Measurements from ENCODE around the gene ITGB4.

The ITGB4 gene

DNA sequence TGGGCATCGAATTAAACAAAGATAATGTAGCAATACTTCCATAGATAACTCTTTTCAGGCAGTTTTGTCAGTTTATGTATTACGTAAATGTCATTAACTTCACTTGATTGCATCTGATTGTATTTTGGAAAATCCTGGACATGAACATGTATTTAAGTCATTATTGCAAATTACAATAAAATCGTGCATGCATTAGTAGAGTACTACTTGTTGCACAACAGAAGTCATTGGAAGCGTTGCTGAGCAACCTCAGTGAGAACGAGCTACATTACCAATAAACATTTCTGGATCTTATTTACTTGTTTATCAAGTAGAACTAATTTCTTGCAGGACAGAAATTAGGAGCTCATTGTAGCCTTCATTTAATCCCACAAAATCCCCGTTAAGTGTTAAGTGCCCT is 70.0 kb downstream of the ITGB4 start:
- DNase-seq (ENCODE audit: low read depth): no peak

DNA sequence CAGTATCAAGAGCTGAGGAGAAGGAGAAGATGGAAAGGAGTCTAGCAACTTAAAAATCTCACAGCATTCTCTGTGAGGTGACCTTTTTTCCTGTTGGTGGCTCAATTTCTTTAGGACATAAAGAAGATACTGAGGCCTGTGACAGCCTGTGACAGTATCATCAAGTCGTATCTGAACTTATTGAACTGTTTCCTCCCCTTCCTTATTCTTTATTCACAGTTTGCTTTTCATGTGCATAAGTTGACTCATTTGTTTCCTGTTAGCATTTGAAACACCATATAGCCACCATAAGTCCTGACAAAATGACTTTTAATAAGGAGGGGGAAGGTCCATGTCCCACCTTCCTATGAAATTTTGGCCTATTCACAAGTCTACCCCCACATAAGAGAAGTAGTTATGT is 72.2 kb downstream of the ITGB4 start:
- no peak for DNase-seq (ENCODE audit: low read depth)

DNA sequence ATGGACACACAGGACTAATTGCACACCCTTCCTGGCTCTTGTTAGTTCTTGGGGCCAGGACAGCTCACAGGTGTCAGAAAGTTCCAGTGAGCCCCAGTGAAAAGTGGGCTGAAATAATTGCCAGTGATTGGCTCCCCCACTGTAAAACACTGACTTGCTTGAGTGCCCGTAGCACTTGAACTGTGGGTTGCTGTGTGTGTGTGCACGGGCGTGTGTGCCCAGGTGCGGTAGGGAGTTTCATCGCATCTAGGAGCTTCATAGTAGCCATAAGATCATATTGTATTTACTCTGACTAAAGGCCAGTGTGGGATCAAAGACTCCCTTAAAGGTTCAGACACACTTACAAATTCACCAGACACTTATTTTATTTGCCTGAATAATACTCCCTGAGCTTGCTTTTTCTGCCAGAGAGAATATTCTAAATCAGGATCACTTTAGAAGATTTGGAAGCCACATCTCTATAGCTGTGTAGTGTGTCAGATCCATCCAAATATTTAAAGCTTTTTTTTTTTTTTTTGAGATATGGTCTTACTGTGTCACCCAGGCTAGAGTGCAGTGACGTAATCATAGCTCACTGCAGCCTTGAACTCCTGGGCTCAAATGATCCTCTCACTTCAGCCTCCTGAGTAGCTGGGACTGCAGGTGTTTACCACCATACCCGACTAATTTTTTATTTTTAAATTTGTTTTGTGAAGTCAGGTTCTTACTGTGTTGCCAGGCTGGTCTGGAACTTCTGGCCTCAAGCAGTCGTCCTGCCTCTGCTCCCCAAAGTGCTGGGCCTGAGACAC is 74.8 kb downstream of the ITGB4 start:
- DNase-seq (ENCODE audit: low read depth): no peak

DNA sequence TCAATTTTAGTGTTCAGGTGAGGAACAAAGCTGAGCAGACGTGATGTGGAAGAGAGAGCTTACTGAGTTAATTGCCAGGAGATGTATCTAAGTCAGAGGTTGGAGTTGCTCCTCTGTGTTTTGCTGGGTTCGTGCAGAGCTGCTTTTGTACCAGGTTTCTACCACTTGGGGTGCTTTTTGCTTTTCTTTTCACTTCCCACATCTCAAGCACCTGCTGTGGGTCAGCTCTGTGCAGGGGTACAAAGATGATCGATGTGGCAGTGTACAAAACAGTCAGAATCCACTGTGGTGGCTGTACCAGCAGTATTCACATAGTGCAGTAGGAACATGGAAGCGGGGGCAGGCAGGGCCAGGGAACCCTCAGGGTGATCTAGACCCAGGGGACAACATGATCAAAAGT is 78.1 kb downstream of the ITGB4 start:
- DNase-seq (ENCODE audit: low read depth): no peak

DNA sequence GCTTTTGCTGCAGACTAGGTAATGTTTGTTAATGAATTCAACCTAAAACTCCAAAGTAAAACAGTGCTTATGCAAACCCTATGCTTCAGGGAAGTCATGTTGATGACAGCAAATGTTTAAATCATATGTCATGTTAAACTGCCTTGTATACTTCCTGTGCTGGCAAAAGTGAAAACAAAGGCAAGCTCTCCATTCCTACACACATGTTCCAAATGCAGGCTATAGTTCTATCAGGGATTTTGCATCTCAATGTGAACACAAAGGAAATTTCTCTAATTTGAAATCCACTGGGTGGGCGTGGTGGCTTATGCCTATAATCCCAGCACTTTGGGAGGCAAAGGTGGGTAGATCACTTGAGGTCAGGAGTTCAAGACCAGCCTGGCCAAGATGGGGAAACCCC is 82.6 kb downstream of the ITGB4 start:
- DNase-seq (ENCODE audit: low read depth): no peak

DNA sequence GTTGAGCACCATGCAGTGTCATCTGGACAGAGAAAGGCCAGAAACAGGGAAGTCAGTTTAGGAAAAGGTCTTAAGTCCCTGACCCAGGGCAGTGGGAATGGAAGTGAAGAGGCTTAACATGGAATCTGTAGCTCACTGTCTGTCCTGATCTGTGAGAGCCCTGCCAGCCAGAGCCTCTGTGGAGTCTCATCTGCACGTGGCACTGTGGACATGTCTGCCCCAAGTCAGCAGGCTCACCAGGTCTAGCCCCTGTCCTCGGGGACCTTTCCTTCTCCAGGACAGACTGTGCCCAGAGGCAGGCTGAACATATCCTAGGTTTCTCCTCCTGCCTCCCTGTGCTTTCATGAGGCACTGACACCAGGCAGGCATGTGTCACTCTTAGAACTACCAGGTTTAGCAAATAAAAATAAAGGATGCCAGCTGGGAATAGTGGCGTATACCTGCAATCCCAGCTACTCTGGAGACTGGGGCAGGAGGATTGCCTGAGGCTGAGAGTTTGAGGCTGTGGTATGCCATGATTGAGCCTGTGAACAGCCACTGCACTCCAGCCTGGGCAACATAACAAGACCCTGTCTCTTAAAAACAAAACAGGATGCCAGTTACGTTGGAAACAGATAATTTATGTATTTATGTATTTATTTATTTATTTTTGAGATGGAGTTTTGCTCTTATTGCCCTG is 85.7 kb downstream of the ITGB4 start:
- no peak for DNase-seq (ENCODE audit: low read depth)
